VCaP (cell line): ENCODE data around the gene HTR1D.

Source experiments
- H3K27ac ChIP-seq: fragments of 450-650 bp; 2 replicates; pipeline ENCODE4 v1.5.1; 2017
- CTCF ChIP-seq: fragments of 450-650 bp; conservative IDR thresholded peaks from 2 replicates; pipeline ENCODE4 v1.5.1; 2017; ENCODE audit warnings: mild to moderate bottlenecking, moderate library complexity

The HTR1D gene

GRCh38 chr1:23152966-23153684, 64.2 kb downstream of the HTR1D start:
- H3K27ac ChIP-seq, result no peak overlapping the region
- no peak for TF ChIP-seq CTCF

- H3K27ac ChIP-seq, result peak overlapping the region; percentile 69
- TF ChIP-seq CTCF, result no peak
Observed at GRCh38 chr1:23150742-23151141, 66.6 kb downstream of the HTR1D start.

GRCh38 chr1:23150125-23150524, 67.2 kb downstream of the HTR1D start:
- peak overlapping the region; percentile 69 for H3K27ac ChIP-seq
- TF ChIP-seq CTCF, result no peak

GRCh38 chr1:23149114-23149513, 68.2 kb downstream of the HTR1D start:
- peak overlapping the region; percentile 69 for H3K27ac ChIP-seq
- TF ChIP-seq CTCF, result no peak

- H3K27ac ChIP-seq, result peak overlapping the region; percentile 69
- no peak for TF ChIP-seq CTCF
Observed at GRCh38 chr1:23148084-23148483, 69.2 kb downstream of the HTR1D start.
